Fibroblast of villous mesenchyme (primary cell): ENCODE results near the gene NEDD8. TPM values are rescaled to one million over a fixed set of nuclear protein-coding genes. Genes with fewer than 3 reads are reported as not detected.

Experiments used
- small RNA-seq: library from RNA; depleted of rRNA; stranded (forward); fragments of <200 nt; gene quantifications from one replicate; pipeline ENCODE3, GENCODE V24; 2012
- total RNA-seq: library from RNA; depleted of rRNA; stranded (reverse); fragments of >200 nt; gene quantifications from 2 replicates; pipeline ENCODE4 v1.2.3, GENCODE V29; 2012

NEDD8 gene
- total RNA-seq, 1 donor, result 128 TPM

Small RNAs within 50 kb of the gene (small RNA-seq; reads per million reads assigned to genes)
- gene AL136295.4 (not detected), gene CHMP4A (not detected), gene IPO4 (0.28 reads per million), gene MDP1 (not detected)

Other genes starting within 250 kb of the NEDD8 start
- 11.7 and 13.2 TPM in 2 replicates for gene DHRS4L2, start 243.4 kb downstream of the NEDD8 start, total RNA-seq
- not detected in 2 replicates for gene CARMIL3, start 180.4 kb downstream of the NEDD8 start, total RNA-seq
- not detected in 2 replicates for gene CPNE6, start 160.8 kb downstream of the NEDD8 start, total RNA-seq
- 13.0 and 33.2 TPM in 2 replicates for gene PCK2, start 138.1 kb downstream of the NEDD8 start, total RNA-seq
- 45.1 and 47.9 TPM in 2 replicates for gene DCAF11, start 117.6 kb downstream of the NEDD8 start, total RNA-seq
- 0.86 and 1.3 TPM in 2 replicates for gene NRL, start 117.4 kb downstream of the NEDD8 start, total RNA-seq
- gene FITM1, start 101.7 kb downstream of the NEDD8 start, total RNA-seq, result not detected in 2 replicates
- 95.7 and 147 TPM in 2 replicates for gene PSME1, start 96.2 kb downstream of the NEDD8 start, total RNA-seq
- 9.9 and 17.4 TPM in 2 replicates for gene EMC9, start 90.8 kb downstream of the NEDD8 start, total RNA-seq
- 141 and 151 TPM in 2 replicates for gene PSME2, start 85.8 kb downstream of the NEDD8 start, total RNA-seq
- 37.4 and 38.0 TPM in 2 replicates for gene RNF31, start 84.9 kb downstream of the NEDD8 start, total RNA-seq
- 67.6 and 96.7 TPM in 2 replicates for gene IRF9, start 71.1 kb downstream of the NEDD8 start, total RNA-seq
- 4.2 and 4.7 TPM in 2 replicates for gene REC8, start 60.3 kb downstream of the NEDD8 start, total RNA-seq
- gene IPO4, start 43.6 kb downstream of the NEDD8 start, total RNA-seq, result 39.6 and 41.9 TPM in 2 replicates
- gene TM9SF1, start 36.9 kb downstream of the NEDD8 start, total RNA-seq, result 64.4 and 96.3 TPM in 2 replicates
- under 0.01 and 0.32 TPM in 2 replicates for gene TSSK4, start 26.7 kb downstream of the NEDD8 start, total RNA-seq
- gene CHMP4A, start 18.9 kb downstream of the NEDD8 start, total RNA-seq, result 13.8 and 15.8 TPM in 2 replicates
- gene MDP1, start 16.3 kb downstream of the NEDD8 start, total RNA-seq, result 8.6 and 15.5 TPM in 2 replicates
- 76.7 and 87.7 TPM in 2 replicates for gene GMPR2, start 562 bp upstream of the NEDD8 start, total RNA-seq
- 43.2 and 60.9 TPM in 2 replicates for gene TINF2, start 10.3 kb upstream of the NEDD8 start, total RNA-seq
- 0.64 and 2.2 TPM in 2 replicates for gene TGM1, start 30.8 kb upstream of the NEDD8 start, total RNA-seq
- 25.8 and 28.1 TPM in 2 replicates for gene RABGGTA, start 39.2 kb upstream of the NEDD8 start, total RNA-seq
- 8.7 and 13.8 TPM in 2 replicates for gene DHRS1, start 67.4 kb upstream of the NEDD8 start, total RNA-seq
- gene NOP9, start 67.5 kb upstream of the NEDD8 start, total RNA-seq, result 24.5 and 29.4 TPM in 2 replicates
- 1.3 and 3.0 TPM in 2 replicates for gene CIDEB, start 75.6 kb upstream of the NEDD8 start, total RNA-seq
- gene LTB4R2, start 77.8 kb upstream of the NEDD8 start, total RNA-seq, result 3.9 and 6.8 TPM in 2 replicates
- 1.3 and 1.6 TPM in 2 replicates for gene LTB4R, start 79.1 kb upstream of the NEDD8 start, total RNA-seq
- 4.2 and 18.1 TPM in 2 replicates for gene ADCY4, start 102.7 kb upstream of the NEDD8 start, total RNA-seq
- gene RIPK3, start 107.6 kb upstream of the NEDD8 start, total RNA-seq, result 0.32 and 3.9 TPM in 2 replicates
- gene NFATC4, start 135.8 kb upstream of the NEDD8 start, total RNA-seq, result 56.4 and 68.2 TPM in 2 replicates
- gene NYNRIN, start 166.6 kb upstream of the NEDD8 start, total RNA-seq, result 11.6 and 15.5 TPM in 2 replicates
- 1.7 and 2.3 TPM in 2 replicates for gene CBLN3, start 197.3 kb upstream of the NEDD8 start, total RNA-seq
- gene KHNYN, start 197.6 kb upstream of the NEDD8 start, total RNA-seq, result 43.2 and 47.4 TPM in 2 replicates
- gene SDR39U1, start 210.4 kb upstream of the NEDD8 start, total RNA-seq, result 9.5 and 13.5 TPM in 2 replicates